GM06990 (cell line): ENCODE results near the gene ARHGEF10L.

Experiments
- DNase-seq: peaks from one replicate; pipeline ENCODE4 v3.0.0-alpha.2; 2011; ENCODE audit not compliant: insufficient read length; ENCODE audit errors: extremely low read depth
- H3K27me3 ChIP-seq: replicated peaks from 2 replicates; pipeline ENCODE4 v1.6.0; 2011; ENCODE audit warnings: low read length; ENCODE audit not compliant: control insufficient read depth, insufficient read depth
- H3K36me3 ChIP-seq: 2 replicates; pipeline ENCODE4 v1.5.1; 2011; ENCODE audit warnings: low read length; ENCODE audit not compliant: control insufficient read depth, insufficient read depth
- H3K4me3 ChIP-seq: replicated peaks from 2 replicates; pipeline ENCODE4 v1.5.1; 2011; ENCODE audit warnings: low read depth, mild to moderate bottlenecking, control low read depth, low read length
- TF ChIP-seq, protein P1 (sequence below): IDR thresholded peaks from 2 replicates; pipeline ENCODE4 v1.5.1; 2011; ENCODE audit warnings: low read length, control low read depth, mild to moderate bottlenecking, inconsistent platforms; ENCODE audit not compliant: insufficient read depth, poor library complexity, severe bottlenecking

ARHGEF10L gene

DNA sequence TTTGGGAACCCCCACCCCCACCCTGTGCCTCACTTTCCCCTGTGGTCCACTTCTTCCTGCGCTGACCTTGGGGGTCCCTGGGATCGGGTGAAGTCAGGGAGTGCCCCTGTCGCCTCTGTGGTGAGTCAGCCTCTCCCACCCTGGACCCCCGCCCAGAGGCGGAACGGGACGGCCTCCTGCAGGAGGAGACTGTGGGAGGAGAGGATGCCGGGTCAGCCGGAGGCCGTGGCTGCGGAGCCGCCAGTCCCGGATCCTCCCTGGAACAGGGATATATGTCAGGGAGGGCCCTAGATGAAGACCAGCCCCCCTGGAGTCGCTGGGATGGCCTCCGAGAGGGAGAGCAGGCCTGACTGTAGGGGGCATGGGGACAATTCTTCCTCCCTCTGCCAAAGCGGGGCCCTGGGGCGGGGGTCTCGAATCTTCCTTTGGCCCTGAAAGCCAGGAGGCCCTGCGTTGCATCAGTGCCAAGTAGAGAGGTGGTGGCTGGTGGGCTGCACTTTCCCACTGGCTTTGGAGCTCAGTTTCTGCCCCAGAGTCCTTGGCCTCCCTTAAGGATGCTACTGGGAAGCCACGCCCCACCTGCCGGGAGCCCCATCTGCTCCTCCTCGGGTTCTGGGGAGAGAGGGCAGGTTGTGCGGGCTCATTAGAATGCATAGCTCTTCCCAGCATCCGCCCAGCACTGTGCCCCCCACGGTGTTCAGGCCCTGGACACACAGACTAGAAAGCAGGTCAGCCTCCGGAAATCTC is 930 bp downstream of the ARHGEF10L start:
- Histone ChIP-seq H3K36me3 (no peaks in the 10 kb centered on the region), H3K27me3 (peaks cover 3% of the 10 kb centered on the region; the same call in 1 of the 2 replicates), H3K4me3 (no peak overlapping the region; the same call in 1 of the 2 replicates)
- no peak for DNase-seq
- TF ChIP-seq, protein P1, sequence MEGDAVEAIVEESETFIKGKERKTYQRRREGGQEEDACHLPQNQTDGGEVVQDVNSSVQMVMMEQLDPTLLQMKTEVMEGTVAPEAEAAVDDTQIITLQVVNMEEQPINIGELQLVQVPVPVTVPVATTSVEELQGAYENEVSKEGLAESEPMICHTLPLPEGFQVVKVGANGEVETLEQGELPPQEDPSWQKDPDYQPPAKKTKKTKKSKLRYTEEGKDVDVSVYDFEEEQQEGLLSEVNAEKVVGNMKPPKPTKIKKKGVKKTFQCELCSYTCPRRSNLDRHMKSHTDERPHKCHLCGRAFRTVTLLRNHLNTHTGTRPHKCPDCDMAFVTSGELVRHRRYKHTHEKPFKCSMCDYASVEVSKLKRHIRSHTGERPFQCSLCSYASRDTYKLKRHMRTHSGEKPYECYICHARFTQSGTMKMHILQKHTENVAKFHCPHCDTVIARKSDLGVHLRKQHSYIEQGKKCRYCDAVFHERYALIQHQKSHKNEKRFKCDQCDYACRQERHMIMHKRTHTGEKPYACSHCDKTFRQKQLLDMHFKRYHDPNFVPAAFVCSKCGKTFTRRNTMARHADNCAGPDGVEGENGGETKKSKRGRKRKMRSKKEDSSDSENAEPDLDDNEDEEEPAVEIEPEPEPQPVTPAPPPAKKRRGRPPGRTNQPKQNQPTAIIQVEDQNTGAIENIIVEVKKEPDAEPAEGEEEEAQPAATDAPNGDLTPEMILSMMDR: no peak

DNA sequence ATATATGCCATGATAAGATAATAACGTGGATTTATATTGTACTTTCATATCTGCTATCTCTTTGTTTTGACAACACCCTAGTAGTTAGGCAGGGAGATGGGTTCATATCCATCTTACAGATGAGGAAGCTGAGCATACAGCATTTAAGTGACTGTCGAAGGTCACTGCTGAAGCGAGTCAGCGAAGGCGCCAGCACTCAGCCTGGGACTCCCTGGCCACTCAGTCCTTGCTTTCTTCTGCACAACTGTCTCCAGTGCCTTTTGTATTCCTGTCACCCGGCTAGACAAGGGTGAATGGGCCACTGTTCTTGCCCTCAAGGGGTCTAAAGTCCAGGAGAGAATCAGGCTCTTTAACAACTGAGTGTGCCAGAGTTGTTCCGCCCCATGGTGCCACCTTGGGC is 3.1 kb downstream of the ARHGEF10L start:
- Histone ChIP-seq H3K4me3 (no peak overlapping the region), H3K27me3 (peaks cover 3% of the 10 kb centered on the region), H3K36me3 (no peaks in the 10 kb centered on the region)
- TF ChIP-seq, protein P1: no peak
- DNase-seq: no peak

DNA sequence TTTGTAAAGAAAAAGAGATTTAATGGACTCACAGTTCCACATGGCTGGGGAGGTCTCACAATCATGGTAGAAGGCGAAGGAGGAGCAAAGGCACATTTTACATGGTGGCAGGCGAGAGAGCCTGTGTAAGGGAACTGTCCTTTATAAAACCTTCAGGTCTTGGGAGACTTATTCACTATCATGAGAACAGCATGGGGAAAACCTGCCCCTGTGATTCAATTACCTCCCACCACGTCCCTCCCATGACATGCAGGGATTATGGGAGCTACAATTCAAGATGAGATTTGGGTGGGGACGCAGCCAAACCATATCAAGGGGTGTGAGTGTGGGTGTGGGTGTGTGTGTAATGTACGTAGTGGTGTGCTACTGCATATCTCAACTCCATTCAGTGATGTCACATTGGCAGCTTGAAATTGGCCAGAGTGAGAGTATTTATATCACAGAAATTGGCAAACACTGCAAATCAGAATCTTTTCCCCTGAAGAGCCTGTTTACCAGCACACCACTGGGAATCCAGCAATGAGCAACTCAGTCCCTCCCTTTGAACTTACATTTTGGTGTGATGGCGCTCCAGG is 5.4 kb downstream of the ARHGEF10L start:
- Histone ChIP-seq H3K36me3 (no peaks in the 10 kb centered on the region), H3K4me3 (no peak overlapping the region), H3K27me3 (peaks cover 3% of the 10 kb centered on the region)
- no peak for DNase-seq
- TF ChIP-seq, protein P1: no peak

DNA sequence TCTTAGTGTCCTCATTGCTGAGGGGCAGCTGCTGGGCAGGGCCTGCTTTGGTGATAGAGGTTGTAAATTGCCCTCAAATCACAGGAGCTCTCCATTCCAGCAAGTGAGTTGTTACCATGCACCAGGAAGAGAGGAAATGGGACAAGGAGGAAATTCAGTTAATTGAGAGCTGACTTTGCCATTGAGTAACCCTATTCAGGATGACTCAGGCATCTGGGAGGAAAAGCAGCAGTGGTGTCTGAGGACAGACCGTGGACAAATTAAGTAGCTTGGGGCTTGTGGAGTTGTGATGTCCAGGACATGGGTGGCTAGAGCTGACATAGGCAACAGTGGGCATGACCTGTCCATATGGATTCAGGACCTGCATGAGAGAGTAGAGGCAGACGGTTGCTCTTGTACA is 5.9 kb downstream of the ARHGEF10L start:
- TF ChIP-seq, protein P1: no peak
- Histone ChIP-seq H3K4me3 (no peak overlapping the region), H3K27me3 (peaks cover 2% of the 10 kb centered on the region), H3K36me3 (no peaks in the 10 kb centered on the region)
- no peak for DNase-seq

DNA sequence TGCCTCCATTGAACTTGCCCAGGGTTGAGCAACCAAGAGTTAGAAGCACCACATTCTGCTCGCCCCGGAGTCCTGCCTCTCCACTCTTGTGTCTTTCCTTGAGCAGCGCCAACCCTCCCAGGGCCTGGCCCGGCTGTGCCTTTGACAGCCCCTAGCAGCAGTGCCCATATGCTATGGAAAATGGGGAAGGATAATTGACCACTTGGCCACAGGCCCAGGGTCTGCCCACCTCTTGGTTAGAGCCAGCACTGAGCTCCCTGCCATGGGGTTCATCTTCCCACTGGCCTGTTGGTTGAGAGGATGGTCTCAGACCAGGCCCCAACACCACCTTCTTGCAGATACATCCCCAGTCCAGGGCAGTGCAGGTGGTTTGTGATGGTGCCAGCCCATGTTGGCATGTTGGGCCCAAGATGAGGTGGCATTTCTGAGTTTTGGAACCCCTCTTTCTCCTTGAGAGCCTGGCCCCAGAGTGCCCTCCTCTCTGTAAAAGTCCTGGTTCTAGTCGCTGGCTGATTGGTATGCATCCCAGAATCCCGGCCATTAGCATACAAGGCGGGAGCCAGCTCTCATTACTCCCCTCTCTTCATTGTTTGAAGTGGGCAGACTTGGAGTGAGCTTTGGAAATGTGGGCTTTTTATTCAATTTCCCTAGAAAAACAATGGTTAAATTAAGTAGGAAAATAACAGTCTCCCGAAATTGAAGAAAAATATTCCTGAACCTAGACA is 7.6 kb downstream of the ARHGEF10L start:
- H3K4me3 ChIP-seq: no peak overlapping the region
- no peaks in the 10 kb centered on the region; the same call in none of the 2 replicates for H3K27me3 ChIP-seq
- no peak for DNase-seq
- H3K36me3 ChIP-seq: no peaks in the 10 kb centered on the region
- TF ChIP-seq, protein P1: no peak
